PC-9 (cell line): Measurements from ENCODE around the gene RPL13. TPM values are rescaled to one million over a fixed set of nuclear protein-coding genes. Genes with fewer than 3 reads are reported as not detected.
"Not testable (repeated sequence)": the region's sequence is repeated elsewhere in the genome, so short reads cannot be mapped to it uniquely, and the experiment has no call there.

ENCODE experiments used
- BruUV-seq: library from RNA; stranded (reverse); fragments of 400-500 nt; replicated peaks from 2 replicates; lab custom pipeline; 2021; lab: Mats Ljungman, UMichigan
- CTCF ChIA-PET: fragments of 300-600 bp; sonication (Branson Sonifier 250); formaldehyde crosslinking; loops from one replicate; lab custom pipeline; 2022; ENCODE audit warnings: antibody characterized with exemption; lab: Charles Lee
- POLR2A ChIA-PET: fragments of 300-600 bp; sonication (Branson Sonifier 250); formaldehyde crosslinking; loops from one replicate; lab custom pipeline; 2022; ENCODE audit warnings: antibody characterized with exemption; ENCODE audit not compliant: unreplicated experiment; lab: Charles Lee
- DNase-seq, 2 experiments: peaks; one replicate each; pipeline versions ENCODE4 v3.0.0 to v3.0.0-alpha.2; 2015 to 2022; ENCODE audit warnings: mixed read lengths in 1 of 2
- H2AFZ ChIP-seq: fragments of 200-600 bp; sonication (generic); 2 replicates; pipeline ENCODE4 v1.8.1; 2017; ENCODE audit warnings: antibody characterized with exemption
- H3F3A ChIP-seq: fragments of 200-600 bp; sonication (generic); 2 replicates; pipeline ENCODE4 v1.8.1; 2017; ENCODE audit warnings: antibody characterized with exemption, mild to moderate bottlenecking, low read depth; ENCODE audit not compliant: insufficient read depth
- H3K27ac ChIP-seq: fragments of 200-600 bp; sonication (generic); 2 replicates; pipeline ENCODE4 v1.6.1; 2016; ENCODE audit warnings: mixed run types
- H3K27me3 ChIP-seq: fragments of 200-600 bp; sonication (generic); 2 replicates; pipeline ENCODE4 v1.6.1; 2016; ENCODE audit warnings: low read depth, mixed run types; ENCODE audit not compliant: insufficient read depth
- H3K36me3 ChIP-seq: fragments of 200-600 bp; sonication (generic); 2 replicates; pipeline ENCODE4 v1.6.1; 2016; ENCODE audit warnings: low read depth, mixed run types
- H3K4me1 ChIP-seq: fragments of 200-600 bp; sonication (generic); replicated peaks from 2 replicates; pipeline ENCODE4 v1.6.1; 2016; ENCODE audit warnings: mixed run types; ENCODE audit not compliant: insufficient read depth
- H3K4me2 ChIP-seq: fragments of 200-600 bp; sonication (generic); 2 replicates; pipeline ENCODE4 v1.6.1; 2017; ENCODE audit warnings: mixed run types
- H3K4me3 ChIP-seq: fragments of 200-600 bp; sonication (generic); 2 replicates; pipeline ENCODE4 v1.6.1; 2016; ENCODE audit warnings: mixed run types
- H3K79me2 ChIP-seq: fragments of 200-600 bp; sonication (generic); 2 replicates; pipeline ENCODE4 v1.6.1; 2017; ENCODE audit warnings: low read depth, mixed run types
- H3K9me2 ChIP-seq: fragments of 200-600 bp; sonication (generic); 2 replicates; pipeline ENCODE4 v1.8.1; 2017; ENCODE audit warnings: mild to moderate bottlenecking; ENCODE audit not compliant: insufficient read depth
- H3K9me3 ChIP-seq: fragments of 200-600 bp; sonication (generic); 2 replicates; pipeline ENCODE4 v1.8.1; 2016; ENCODE audit warnings: low read depth; ENCODE audit not compliant: insufficient read depth
- H4K20me1 ChIP-seq: fragments of 200-600 bp; sonication (generic); 2 replicates; pipeline ENCODE4 v1.8.1; 2017; ENCODE audit not compliant: insufficient read depth
- CTCF ChIP-seq: fragments of 200-600 bp; sonication (generic); conservative IDR thresholded peaks from 2 replicates; pipeline ENCODE4 v1.6.1; 2017; ENCODE audit warnings: mixed run types, antibody characterized with exemption, mild to moderate bottlenecking, moderate library complexity
- EZH2 ChIP-seq: fragments of 200-600 bp; sonication (generic); IDR thresholded peaks from 2 replicates; pipeline ENCODE4 v1.8.0; 2017; ENCODE audit warnings: antibody characterized with exemption, low read depth
- intact Hi-C: fragments of 100-400 bp; cut with micrococcal nuclease; formaldehyde crosslinking; loops from one replicate; pipeline ENCODE4 v1.10.0; 2022; ENCODE audit not compliant: unreplicated experiment
- total RNA-seq: library from RNA; stranded (reverse); gene quantifications from 2 replicates; pipeline ENCODE4 v1.2.3, GENCODE V29; 2021

Gene RPL13
- total RNA-seq, 1 experiment from 2014 or later = 2,045 TPM

GRCh38 chr16:89569506-89570341, 9.2 kb downstream of the RPL13 start:
- Histone ChIP-seq H3K4me1 (peaks cover 16% of the 10 kb centered on the region), H3K27me3 (no peaks in the 10 kb centered on the region), H3K9me3 (no peaks in the 10 kb centered on the region), H3K79me2 (no peaks in the 10 kb centered on the region), H3K4me3 (no peak overlapping the region), H3K36me3 (no peaks in the 10 kb centered on the region), H3K4me2 (no peak overlapping the region), H3F3A (peaks cover 34% of the 10 kb centered on the region), H4K20me1 (peaks cover 12% of the 10 kb centered on the region), H3K9me2 (no peaks in the 10 kb centered on the region), H2AFZ (no peak overlapping the region), H3K27ac (no peak overlapping the region)
- ChIA-PET CTCF (no interaction called here), POLR2A (no interaction called here)
- intact Hi-C loops = loop anchor here (5.0 kb wide), 1 partner anchor 133 kb away; the partner anchor contains the start of gene SPATA2L
- BruUV-seq = no TSS peak
- TF ChIP-seq CTCF (no peak), EZH2 (no peak)
- peak in 1 of 2 experiments; percentile 32 for DNase-seq

- no peaks in the 10 kb centered on the region for H3K79me2 ChIP-seq
- no peaks in the 10 kb centered on the region for H3K9me3 ChIP-seq
- TF ChIP-seq CTCF = no peak
- TF ChIP-seq EZH2 = no peak
- BruUV-seq = no TSS peak
- H3K36me3 ChIP-seq = no peaks in the 10 kb centered on the region
- H3F3A ChIP-seq = peaks cover 28% of the 10 kb centered on the region
- peaks cover 8% of the 10 kb centered on the region for H3K4me1 ChIP-seq
- H3K9me2 ChIP-seq = no peaks in the 10 kb centered on the region
- no peak overlapping the region for H3K27ac ChIP-seq
- POLR2A ChIA-PET = no interaction called here
- H4K20me1 ChIP-seq = peaks cover 9% of the 10 kb centered on the region; the same call in 1 of the 2 replicates
- no peak overlapping the region for H2AFZ ChIP-seq
- peak in 1 of 2 experiments; percentile 32 for DNase-seq
- no peak overlapping the region for H3K4me2 ChIP-seq
- no peaks in the 10 kb centered on the region for H3K27me3 ChIP-seq
- intact Hi-C loops = loop anchor here (5.0 kb wide), 1 partner anchor 132 kb away; the partner anchor contains the start of gene SPATA2L
- H3K4me3 ChIP-seq = no peak overlapping the region
- CTCF ChIA-PET = no interaction called here
Measured at GRCh38 chr16:89570342-89570923, 10.0 kb downstream of the RPL13 start.

- peak in 1 of 2 experiments; percentile 26 for DNase-seq
- H3K9me2 ChIP-seq, H3K4me3 ChIP-seq, H3K79me2 ChIP-seq, H3K9me3 ChIP-seq, H3K4me1 ChIP-seq, H3K27me3 ChIP-seq, H3K4me2 ChIP-seq, H3K36me3 ChIP-seq, CTCF ChIA-PET, H2AFZ ChIP-seq, BruUV-seq, H4K20me1 ChIP-seq, H3K27ac ChIP-seq: not testable (repeated sequence)
- intact Hi-C loops = loop anchor here (5.0 kb wide), 1 partner anchor 131 kb away; the partner anchor contains the start of gene SPATA2L
- H3F3A ChIP-seq = peaks cover 22% of the 10 kb centered on the region; the same call in 1 of the 2 replicates
- POLR2A ChIA-PET = interaction anchor here (0.5 kb wide), 1 partner anchor 20 kb away, joined by 3 read pairs; no protein-coding TSS in a partner anchor
Measured at GRCh38 chr16:89570983-89571598, 10.6 kb downstream of the RPL13 start.
